OCI-LY3 (cell line): ENCODE measurements around the gene OLIG3.
A peak's percentile ranks its signal among the peaks of the same experiment; 100 is the strongest.

ENCODE experiments used
- H2AFZ ChIP-seq: fragments of 200-600, 300-600 bp; shearing (Covaris generic); 2 replicates; pipeline ENCODE4 v1.6.0; 2014; ENCODE audit warnings: antibody characterized with exemption, low read depth, low read length
- H3K27ac ChIP-seq: fragments of 200-600, 300-600 bp; sonication (generic); 2 replicates; pipeline ENCODE4 v1.5.1; 2014; ENCODE audit warnings: mild to moderate bottlenecking, low read length, moderate library complexity, mixed read lengths
- H3K27me3 ChIP-seq: fragments of 200-600, 300-600 bp; sonication (generic); 2 replicates; pipeline ENCODE4 v1.6.1; 2014; ENCODE audit warnings: low read depth, low read length, mixed read lengths
- H3K36me3 ChIP-seq: fragments of 200-600, 300-600 bp; sonication (generic); replicated peaks from 2 replicates; pipeline ENCODE3; 2014; ENCODE audit warnings: low read depth, low read length, mixed read lengths
- H3K4me1 ChIP-seq: fragments of 300-600, 200-600 bp; sonication (generic); 2 replicates; pipeline ENCODE4 v1.6.1; 2014; ENCODE audit warnings: low read length, mixed read lengths
- H3K4me2 ChIP-seq: fragments of 200-600, 300-600 bp; sonication (generic); 2 replicates; pipeline ENCODE4 v1.6.1; 2014; ENCODE audit warnings: low read length, mixed read lengths
- H3K4me3 ChIP-seq: fragments of 300-600, 200-600 bp; sonication (generic); 2 replicates; pipeline ENCODE4 v1.5.1; 2014; ENCODE audit warnings: antibody characterized with exemption, mild to moderate bottlenecking, low read length, moderate library complexity
- H3K79me2 ChIP-seq: fragments of 300-600, 200-600 bp; shearing (Covaris generic); 2 replicates; pipeline ENCODE4 v1.6.1; 2014; ENCODE audit warnings: mild to moderate bottlenecking, low read length, mixed read lengths
- H3K9ac ChIP-seq: fragments of 300-600, 200-600 bp; shearing (Covaris generic); 2 replicates; pipeline ENCODE4 v1.6.0; 2014; ENCODE audit warnings: mild to moderate bottlenecking, low read length, moderate library complexity
- H3K9me3 ChIP-seq: fragments of 200-600, 300-600 bp; shearing (Covaris generic); 2 replicates; pipeline ENCODE4 v1.6.1; 2014; ENCODE audit warnings: low read length, mixed read lengths; ENCODE audit not compliant: insufficient read depth
- H4K20me1 ChIP-seq: fragments of 200-600, 300-600 bp; sonication (generic); 2 replicates; pipeline ENCODE4 v1.6.1; 2016; ENCODE audit warnings: low read length, mixed read lengths; ENCODE audit not compliant: insufficient read depth
- CTCF ChIP-seq: fragments of 200-600, 300-600 bp; sonication (generic); IDR thresholded peaks from 2 replicates; pipeline ENCODE4 v1.5.1; 2014; ENCODE audit warnings: antibody characterized with exemption, low read length, low read depth
- EZH2phosphoT487 ChIP-seq: fragments of 200-600 bp; shearing (Covaris generic); IDR thresholded peaks from 2 replicates; pipeline ENCODE4 v1.6.1; 2018; ENCODE audit warnings: antibody characterized with exemption, mixed run types, low read depth

OLIG3 gene

GRCh38 chr6:137480431-137480830 is 13.8 kb downstream of the OLIG3 start:
- H2AFZ ChIP-seq = no peak overlapping the region
- TF ChIP-seq EZH2phosphoT487 (no peak), CTCF (no peak)
- no peaks in the 10 kb centered on the region for H3K79me2 ChIP-seq
- H3K4me3 ChIP-seq = no peak overlapping the region
- H3K27me3 ChIP-seq = no peaks in the 10 kb centered on the region
- H4K20me1 ChIP-seq = no peaks in the 10 kb centered on the region
- no peak overlapping the region for H3K4me2 ChIP-seq
- H3K4me1 ChIP-seq = no peaks in the 10 kb centered on the region
- H3K27ac ChIP-seq = no peak overlapping the region
- no peaks in the 10 kb centered on the region for H3K36me3 ChIP-seq
- no peak overlapping the region for H3K9ac ChIP-seq
- no peaks in the 10 kb centered on the region for H3K9me3 ChIP-seq

GRCh38 chr6:137475103-137475502 is 19.1 kb downstream of the OLIG3 start:
- no peak overlapping the region for H3K4me3 ChIP-seq
- no peaks in the 10 kb centered on the region for H3K79me2 ChIP-seq
- H3K27me3 ChIP-seq = no peaks in the 10 kb centered on the region; the same call in 1 of the 2 replicates
- H4K20me1 ChIP-seq = no peaks in the 10 kb centered on the region
- no peaks in the 10 kb centered on the region for H3K4me1 ChIP-seq
- H3K4me2 ChIP-seq = peak overlapping the region; percentile 8; the same call in 1 of the 2 replicates
- no peaks in the 10 kb centered on the region for H3K36me3 ChIP-seq
- no peaks in the 10 kb centered on the region for H3K9me3 ChIP-seq
- H3K9ac ChIP-seq = no peak overlapping the region
- TF ChIP-seq CTCF (peak; percentile 30), EZH2phosphoT487 (no peak)
- 0 out of 2 replicates have a peak overlapping the region, but pooled peaks have one; percentile 30 for H2AFZ ChIP-seq
- no peak overlapping the region for H3K27ac ChIP-seq

GRCh38 chr6:137473598-137473997 is 20.6 kb downstream of the OLIG3 start:
- H3K79me2 ChIP-seq = no peaks in the 10 kb centered on the region
- H3K4me1 ChIP-seq = no peaks in the 10 kb centered on the region
- no peak overlapping the region for H2AFZ ChIP-seq
- no peak overlapping the region for H3K4me3 ChIP-seq
- no peaks in the 10 kb centered on the region; the same call in 1 of the 2 replicates for H3K27me3 ChIP-seq
- TF ChIP-seq CTCF = no peak
- TF ChIP-seq EZH2phosphoT487 = no peak
- H3K9ac ChIP-seq = no peak overlapping the region
- H4K20me1 ChIP-seq = no peaks in the 10 kb centered on the region
- H3K27ac ChIP-seq = no peak overlapping the region
- H3K36me3 ChIP-seq = no peaks in the 10 kb centered on the region
- no peak overlapping the region for H3K4me2 ChIP-seq
- no peaks in the 10 kb centered on the region for H3K9me3 ChIP-seq

GRCh38 chr6:137472641-137473137 is 21.5 kb downstream of the OLIG3 start:
- no peak overlapping the region for H3K9ac ChIP-seq
- H3K79me2 ChIP-seq = no peaks in the 10 kb centered on the region
- H3K4me1 ChIP-seq = no peaks in the 10 kb centered on the region
- H3K4me2 ChIP-seq = no peak overlapping the region
- no peak for TF ChIP-seq EZH2phosphoT487
- no peak for TF ChIP-seq CTCF
- H3K27ac ChIP-seq = no peak overlapping the region
- H3K36me3 ChIP-seq = no peaks in the 10 kb centered on the region
- H4K20me1 ChIP-seq = no peaks in the 10 kb centered on the region
- H3K27me3 ChIP-seq = no peaks in the 10 kb centered on the region; the same call in 1 of the 2 replicates
- H3K4me3 ChIP-seq = no peak overlapping the region
- no peaks in the 10 kb centered on the region for H3K9me3 ChIP-seq
- no peak overlapping the region for H2AFZ ChIP-seq
